ENCODE results near the gene GIMAP8.
A peak's percentile ranks its signal among the peaks of the same experiment; 100 is the strongest.
"Not testable (repeated sequence)": the region's sequence is repeated elsewhere in the genome, so short reads cannot be mapped to it uniquely, and the experiment has no call there.

Gene GIMAP8

GRCh38 chr7:150464962-150465361, 14.5 kb downstream of the GIMAP8 start:
- no peak for DNase-seq (ENCODE audit: low read depth in 2 of 2)

- no peak for DNase-seq (ENCODE audit: low read depth in 2 of 2)
Measured at GRCh38 chr7:150465414-150465813, 15.0 kb downstream of the GIMAP8 start.

- DNase-seq (ENCODE audit: low read depth in 2 of 2) = no peak
Measured at GRCh38 chr7:150466477-150466876, 16.0 kb downstream of the GIMAP8 start.

- DNase-seq (ENCODE audit: low read depth in 2 of 2) = no peak
Measured at GRCh38 chr7:150468241-150468640, 17.8 kb downstream of the GIMAP8 start.

- DNase-seq (ENCODE audit: low read depth in 2 of 2) = no peak
Measured at GRCh38 chr7:150471886-150472285, 21.5 kb downstream of the GIMAP8 start.

- DNase-seq (ENCODE audit: low read depth in 2 of 2) = no peak
Measured at GRCh38 chr7:150473902-150474301, 23.5 kb downstream of the GIMAP8 start.

- DNase-seq (ENCODE audit: low read depth in 2 of 2) = no peak
Measured at GRCh38 chr7:150476285-150476684, 25.9 kb downstream of the GIMAP8 start.

GRCh38 chr7:150476819-150477631, 26.6 kb downstream of the GIMAP8 start:
- no peak for DNase-seq (ENCODE audit: low read depth in 2 of 2)

- DNase-seq (ENCODE audit: low read depth in 2 of 2) = no peak
Measured at GRCh38 chr7:150479023-150479716, 28.7 kb downstream of the GIMAP8 start.

- DNase-seq (ENCODE audit: low read depth in 2 of 2) = peak; percentile 13 to 27
Measured at GRCh38 chr7:150481186-150481920, 30.9 kb downstream of the GIMAP8 start.

GRCh38 chr7:150481922-150482321, 31.5 kb downstream of the GIMAP8 start:
- no peak for DNase-seq (ENCODE audit: low read depth in 2 of 2)

- DNase-seq (ENCODE audit: low read depth in 2 of 2) = not testable (repeated sequence)
Measured at GRCh38 chr7:150483514-150483913, 33.1 kb downstream of the GIMAP8 start.

GRCh38 chr7:150484071-150484470, 33.6 kb downstream of the GIMAP8 start:
- not testable (repeated sequence) for DNase-seq (ENCODE audit: low read depth in 2 of 2)

GRCh38 chr7:150487625-150488024, 37.2 kb downstream of the GIMAP8 start:
- no peak for DNase-seq (ENCODE audit: low read depth in 2 of 2)

GRCh38 chr7:150489782-150490181, 39.4 kb downstream of the GIMAP8 start:
- no peak for DNase-seq (ENCODE audit: low read depth in 2 of 2)

GRCh38 chr7:150493442-150493841, 43.0 kb downstream of the GIMAP8 start:
- not testable (repeated sequence) for DNase-seq (ENCODE audit: low read depth in 2 of 2)

- no peak for DNase-seq (ENCODE audit: low read depth in 2 of 2)
Measured at GRCh38 chr7:150502519-150502918, 52.1 kb downstream of the GIMAP8 start.

GRCh38 chr7:150503155-150503554, 52.7 kb downstream of the GIMAP8 start:
- DNase-seq (ENCODE audit: low read depth in 2 of 2) = no peak

- DNase-seq (ENCODE audit: low read depth in 2 of 2) = no peak
Measured at GRCh38 chr7:150503581-150503980, 53.2 kb downstream of the GIMAP8 start.

GRCh38 chr7:150507947-150508602, 57.6 kb downstream of the GIMAP8 start:
- DNase-seq (ENCODE audit: low read depth in 2 of 2) = no peak

- no peak for DNase-seq (ENCODE audit: low read depth in 2 of 2)
Measured at GRCh38 chr7:150511048-150511447, 60.6 kb downstream of the GIMAP8 start.

GRCh38 chr7:150513758-150514157, 63.3 kb downstream of the GIMAP8 start:
- DNase-seq (ENCODE audit: low read depth in 2 of 2) = no peak

All from stimulated activated CD8-positive, alpha-beta memory T cell treated with anti-CD3 and anti-CD28 coated beads, Interleukin-7, amount 100 ng/mL, for 1 hour (primary cell).